22Rv1 (cell line): ENCODE results near the gene CTCFL.

Source experiments
- ZFX ChIP-seq: fragments of 450-650 bp; IDR thresholded peaks from 2 replicates; pipeline ENCODE4 v1.6.1; 2017; ENCODE audit warnings: antibody characterized with exemption, borderline replicate concordance
- TF ChIP-seq, protein P1 (sequence below): fragments of 450-650 bp; IDR thresholded peaks from 2 replicates; pipeline ENCODE4 v1.5.1; 2017; ENCODE audit warnings: mild to moderate bottlenecking

DNA sequence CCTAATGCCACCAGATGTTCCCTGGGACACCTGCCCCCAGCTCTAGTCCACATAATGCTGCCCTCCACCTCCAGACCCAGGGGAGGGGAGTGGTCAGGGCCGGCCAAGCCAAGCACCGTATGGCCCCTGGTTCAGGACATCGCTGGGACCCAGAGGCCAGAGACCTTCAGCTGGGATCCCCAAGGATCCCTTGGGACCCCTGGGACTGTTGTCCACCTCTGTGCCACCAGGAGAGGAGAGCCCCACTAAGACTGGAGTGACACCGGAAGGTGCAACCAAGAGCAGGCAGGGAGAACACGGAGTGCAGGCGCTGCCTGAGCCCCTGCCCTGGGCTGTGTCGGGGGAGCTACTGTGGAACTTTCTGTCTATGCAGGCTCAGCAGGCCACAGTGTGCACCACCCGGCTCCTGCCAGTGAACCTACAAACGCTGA, 43.6 kb downstream of the CTCFL start:
- TF ChIP-seq, protein P1, sequence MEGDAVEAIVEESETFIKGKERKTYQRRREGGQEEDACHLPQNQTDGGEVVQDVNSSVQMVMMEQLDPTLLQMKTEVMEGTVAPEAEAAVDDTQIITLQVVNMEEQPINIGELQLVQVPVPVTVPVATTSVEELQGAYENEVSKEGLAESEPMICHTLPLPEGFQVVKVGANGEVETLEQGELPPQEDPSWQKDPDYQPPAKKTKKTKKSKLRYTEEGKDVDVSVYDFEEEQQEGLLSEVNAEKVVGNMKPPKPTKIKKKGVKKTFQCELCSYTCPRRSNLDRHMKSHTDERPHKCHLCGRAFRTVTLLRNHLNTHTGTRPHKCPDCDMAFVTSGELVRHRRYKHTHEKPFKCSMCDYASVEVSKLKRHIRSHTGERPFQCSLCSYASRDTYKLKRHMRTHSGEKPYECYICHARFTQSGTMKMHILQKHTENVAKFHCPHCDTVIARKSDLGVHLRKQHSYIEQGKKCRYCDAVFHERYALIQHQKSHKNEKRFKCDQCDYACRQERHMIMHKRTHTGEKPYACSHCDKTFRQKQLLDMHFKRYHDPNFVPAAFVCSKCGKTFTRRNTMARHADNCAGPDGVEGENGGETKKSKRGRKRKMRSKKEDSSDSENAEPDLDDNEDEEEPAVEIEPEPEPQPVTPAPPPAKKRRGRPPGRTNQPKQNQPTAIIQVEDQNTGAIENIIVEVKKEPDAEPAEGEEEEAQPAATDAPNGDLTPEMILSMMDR = no peak
- no peak for TF ChIP-seq ZFX
